Measurements from ENCODE around the gene AIM2. TPM values are rescaled to one million over a fixed set of nuclear protein-coding genes. Genes with fewer than 3 reads are reported as not detected.
"Not testable (repeated sequence)": the region's sequence is repeated elsewhere in the genome, so short reads cannot be mapped to it uniquely, and the experiment has no call there.

AIM2 gene
- total RNA-seq, 1 experiment from 2014 or later = not detected

DNA sequence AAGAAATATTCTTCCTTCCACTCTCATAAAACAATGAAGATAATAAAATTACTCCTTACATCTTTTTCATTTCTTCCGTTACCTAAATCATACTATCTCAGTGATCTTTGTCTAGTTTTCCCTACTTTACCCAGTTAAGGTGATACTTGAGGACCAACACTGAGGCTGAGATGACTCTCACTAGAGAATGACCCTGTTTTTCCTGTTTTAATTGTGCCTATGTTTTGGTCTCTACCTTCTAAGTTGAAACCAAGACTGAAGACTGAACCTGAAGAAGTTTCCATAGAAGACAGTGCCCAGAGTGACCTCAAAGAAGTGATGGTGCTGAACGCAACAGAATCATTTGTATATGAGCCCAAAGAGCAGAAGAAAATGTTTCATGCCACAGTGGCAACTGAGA, 25.1 kb downstream of the AIM2 start:
- CTCF ChIA-PET = no interaction called here
- no peak for DNase-seq (ENCODE audit: low read depth, low spot score)

DNA sequence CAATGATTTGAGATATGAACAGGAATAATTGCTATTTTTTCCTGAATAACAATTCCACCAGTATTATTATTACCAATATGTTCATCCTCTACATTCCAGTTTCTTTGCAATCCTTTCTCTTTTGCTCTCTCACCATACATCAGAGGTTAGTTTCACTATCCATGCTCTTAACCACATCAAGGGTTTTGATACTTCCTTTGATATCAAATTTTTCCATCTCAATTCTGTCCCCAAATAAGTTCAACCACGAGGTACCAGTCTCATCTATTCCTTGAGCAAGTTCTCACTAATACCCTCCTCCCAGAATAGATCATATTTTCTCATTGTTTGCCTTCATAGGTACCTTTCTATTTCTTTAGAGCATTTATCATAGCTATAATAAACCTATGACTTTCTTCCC, 30.1 kb downstream of the AIM2 start:
- H3K4me1 ChIP-seq (ENCODE audit: control insufficient read depth, insufficient read depth, low read length); ATAC-seq; H3K36me3 ChIP-seq (ENCODE audit: control insufficient read depth, insufficient read depth, low read length); H3K27me3 ChIP-seq (ENCODE audit: control insufficient read depth, insufficient read depth, low read length); BruUV-seq (replicated peaks); H3K4me3 ChIP-seq (ENCODE audit: low read depth in 2 of 2, low read length in 2 of 2); intact Hi-C loops (cut with micrococcal nuclease; ENCODE audit: unreplicated experiment); H3K27ac ChIP-seq (ENCODE audit: low read length); H3K9me3 ChIP-seq (ENCODE audit: control insufficient read depth, insufficient read depth, low read depth, low read length); POLR2A ChIA-PET; CTCF ChIA-PET; in situ Hi-C loops (cut with HindIII; ENCODE audit: low pct_unique_long_range_greater_than_20kb, low sequenced_read_pairs); DNase-seq (ENCODE audit: low read depth, low spot score): not testable (repeated sequence)

More for the DNA sequence above, 25.1 kb downstream of the AIM2 start:
- Histone ChIP-seq H3K4me1 (ENCODE audit: control insufficient read depth, insufficient read depth, low read length) (no peaks in the 10 kb centered on the region), H3K4me3 (ENCODE audit: low read depth in 2 of 2, low read length in 2 of 2) (no peak overlapping the region), H3K9me3 (ENCODE audit: control insufficient read depth, insufficient read depth, low read depth, low read length) (no peaks in the 10 kb centered on the region), H3K27ac (ENCODE audit: low read length) (no peak overlapping the region), H3K27me3 (ENCODE audit: control insufficient read depth, insufficient read depth, low read length) (no peaks in the 10 kb centered on the region), H3K36me3 (ENCODE audit: control insufficient read depth, insufficient read depth, low read length) (no peaks in the 10 kb centered on the region)
- intact Hi-C loops (cut with micrococcal nuclease; ENCODE audit: unreplicated experiment) (no loop called here), in situ Hi-C loops (cut with HindIII; ENCODE audit: low pct_unique_long_range_greater_than_20kb, low sequenced_read_pairs) (no loop called here)
- no TSS peak for BruUV-seq (replicated peaks)
- ATAC-seq = no peak
- no peak for TF ChIP-seq SIN3A (IDR thresholded peaks at IDR 0.05; ENCODE audit: borderline replicate concordance, insufficient read depth, low read depth, low read length)
- TF ChIP-seq, protein P1, sequence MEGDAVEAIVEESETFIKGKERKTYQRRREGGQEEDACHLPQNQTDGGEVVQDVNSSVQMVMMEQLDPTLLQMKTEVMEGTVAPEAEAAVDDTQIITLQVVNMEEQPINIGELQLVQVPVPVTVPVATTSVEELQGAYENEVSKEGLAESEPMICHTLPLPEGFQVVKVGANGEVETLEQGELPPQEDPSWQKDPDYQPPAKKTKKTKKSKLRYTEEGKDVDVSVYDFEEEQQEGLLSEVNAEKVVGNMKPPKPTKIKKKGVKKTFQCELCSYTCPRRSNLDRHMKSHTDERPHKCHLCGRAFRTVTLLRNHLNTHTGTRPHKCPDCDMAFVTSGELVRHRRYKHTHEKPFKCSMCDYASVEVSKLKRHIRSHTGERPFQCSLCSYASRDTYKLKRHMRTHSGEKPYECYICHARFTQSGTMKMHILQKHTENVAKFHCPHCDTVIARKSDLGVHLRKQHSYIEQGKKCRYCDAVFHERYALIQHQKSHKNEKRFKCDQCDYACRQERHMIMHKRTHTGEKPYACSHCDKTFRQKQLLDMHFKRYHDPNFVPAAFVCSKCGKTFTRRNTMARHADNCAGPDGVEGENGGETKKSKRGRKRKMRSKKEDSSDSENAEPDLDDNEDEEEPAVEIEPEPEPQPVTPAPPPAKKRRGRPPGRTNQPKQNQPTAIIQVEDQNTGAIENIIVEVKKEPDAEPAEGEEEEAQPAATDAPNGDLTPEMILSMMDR (IDR thresholded peaks at IDR 0.05) = no peak
- no peak for TF ChIP-seq REST (IDR thresholded peaks at IDR 0.05; ENCODE audit: insufficient read depth in 1 of 2, low read depth in 2 of 2, low read length in 1 of 2)
- no peak for TF ChIP-seq TCF7L2 (IDR thresholded peaks at IDR 0.05; ENCODE audit: low read depth, low read length)
- TF ChIP-seq POLR2AphosphoS5 (IDR thresholded peaks at IDR 0.05; ENCODE audit: low read depth, low read length) = no peak
- POLR2A ChIA-PET = no interaction called here

DNA sequence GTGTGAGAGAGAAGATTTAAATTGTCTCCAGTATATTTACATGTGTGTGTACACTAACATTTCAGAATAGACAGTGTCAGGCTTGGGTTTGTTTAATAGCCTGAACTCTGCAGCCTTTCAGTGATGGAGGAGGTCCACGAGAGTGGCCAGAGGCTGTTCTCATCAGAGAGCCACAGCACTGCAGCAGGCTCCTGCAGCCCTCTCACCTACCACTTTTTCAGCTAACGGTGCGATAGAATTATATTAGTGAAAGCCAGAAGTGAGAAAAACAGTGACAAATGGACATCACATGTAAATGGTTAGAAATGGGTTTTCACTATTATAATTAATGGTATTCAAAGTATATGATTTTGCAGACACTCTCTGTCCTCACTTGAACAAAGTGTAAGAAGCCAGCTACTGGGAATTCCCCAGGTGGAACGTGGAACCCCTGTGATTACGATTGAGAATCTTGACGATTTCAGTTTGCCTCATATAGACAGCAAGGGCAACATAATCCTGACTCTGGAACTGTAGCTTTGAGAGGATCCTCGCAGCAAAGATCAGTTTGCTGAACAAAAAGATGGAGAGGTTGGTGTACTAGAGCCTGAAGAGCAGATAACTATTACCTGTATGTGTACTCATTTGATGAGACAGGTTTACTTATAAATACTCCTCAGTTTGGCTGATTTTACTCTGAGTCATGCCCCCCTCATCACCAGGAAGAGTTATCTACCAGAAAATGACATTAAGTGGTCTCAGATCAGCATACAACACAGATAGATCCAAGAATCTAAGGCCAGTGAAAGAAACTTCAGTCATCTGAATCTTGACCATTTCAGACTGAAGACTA, 35.5 kb downstream of the AIM2 start:
- ATAC-seq (no peak), DNase-seq (ENCODE audit: low read depth, low spot score) (no peak)
- no peaks in the 10 kb centered on the region for H3K36me3 ChIP-seq (ENCODE audit: control insufficient read depth, insufficient read depth, low read length)
- POLR2A ChIA-PET = no interaction called here
- H3K4me3 ChIP-seq (ENCODE audit: low read depth in 2 of 2, low read length in 2 of 2) = no peak overlapping the region
- no peak overlapping the region for H3K27ac ChIP-seq (ENCODE audit: low read length)
- CTCF ChIA-PET = no interaction called here
- no peaks in the 10 kb centered on the region for H3K4me1 ChIP-seq (ENCODE audit: control insufficient read depth, insufficient read depth, low read length)
- no TSS peak for BruUV-seq (replicated peaks)
- 0 out of 2 replicates have a peak, but pooled peaks cover 2% of the 10 kb centered on the region for H3K27me3 ChIP-seq (ENCODE audit: control insufficient read depth, insufficient read depth, low read length)
- no peaks in the 10 kb centered on the region for H3K9me3 ChIP-seq (ENCODE audit: control insufficient read depth, insufficient read depth, low read depth, low read length)
- in situ Hi-C loops (cut with HindIII; ENCODE audit: low pct_unique_long_range_greater_than_20kb, low sequenced_read_pairs) = no loop called here
- no peak for TF ChIP-seq POLR2AphosphoS5 (IDR thresholded peaks at IDR 0.05; ENCODE audit: low read depth, low read length)
- TF ChIP-seq SIN3A (IDR thresholded peaks at IDR 0.05; ENCODE audit: borderline replicate concordance, insufficient read depth, low read depth, low read length) = no peak
- TF ChIP-seq REST (IDR thresholded peaks at IDR 0.05; ENCODE audit: insufficient read depth in 1 of 2, low read depth in 2 of 2, low read length in 1 of 2) = no peak
- TF ChIP-seq TCF7L2 (IDR thresholded peaks at IDR 0.05; ENCODE audit: low read depth, low read length) = no peak
- TF ChIP-seq, protein P1 (IDR thresholded peaks at IDR 0.05) = no peak
- intact Hi-C loops (cut with micrococcal nuclease; ENCODE audit: unreplicated experiment) = no loop called here
